AG10803 (cell line): ENCODE results near the gene PADI1.

Source experiments
- DNase-seq: peaks from one replicate; pipeline ENCODE4 v3.0.0; 2010; ENCODE audit warnings: low read depth
- H3K4me3 ChIP-seq: 2 replicates; pipeline ENCODE4 v1.5.1; 2011; ENCODE audit warnings: mild to moderate bottlenecking, low read length, control low read depth
- TF ChIP-seq, protein P1 (sequence below): conservative IDR thresholded peaks from 2 replicates; pipeline ENCODE4 v1.5.1; 2011; ENCODE audit warnings: mild to moderate bottlenecking, low read length, control low read depth, inconsistent platforms

PADI1 gene

DNA sequence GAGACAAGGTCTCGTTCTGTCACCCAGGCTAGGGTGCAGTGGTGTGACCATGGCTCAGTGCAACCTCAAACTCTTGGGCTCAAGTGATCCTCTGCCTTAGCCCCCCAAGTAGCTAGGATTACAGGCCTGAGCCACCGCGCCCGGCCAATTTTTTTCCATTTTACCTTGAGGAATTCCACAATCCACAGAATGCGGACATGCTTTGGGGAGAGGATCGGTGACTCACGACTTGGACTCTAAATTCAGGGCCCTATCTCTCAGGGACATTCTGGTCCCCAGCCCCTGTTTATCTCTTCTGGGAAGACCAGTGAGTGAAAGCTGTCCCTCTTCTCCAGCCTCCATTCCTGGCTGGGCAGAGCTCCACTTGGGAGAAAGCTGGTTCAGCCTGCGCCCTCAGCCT lies 5.2 kb downstream of the PADI1 start:
- no peak for DNase-seq
- TF ChIP-seq, protein P1, sequence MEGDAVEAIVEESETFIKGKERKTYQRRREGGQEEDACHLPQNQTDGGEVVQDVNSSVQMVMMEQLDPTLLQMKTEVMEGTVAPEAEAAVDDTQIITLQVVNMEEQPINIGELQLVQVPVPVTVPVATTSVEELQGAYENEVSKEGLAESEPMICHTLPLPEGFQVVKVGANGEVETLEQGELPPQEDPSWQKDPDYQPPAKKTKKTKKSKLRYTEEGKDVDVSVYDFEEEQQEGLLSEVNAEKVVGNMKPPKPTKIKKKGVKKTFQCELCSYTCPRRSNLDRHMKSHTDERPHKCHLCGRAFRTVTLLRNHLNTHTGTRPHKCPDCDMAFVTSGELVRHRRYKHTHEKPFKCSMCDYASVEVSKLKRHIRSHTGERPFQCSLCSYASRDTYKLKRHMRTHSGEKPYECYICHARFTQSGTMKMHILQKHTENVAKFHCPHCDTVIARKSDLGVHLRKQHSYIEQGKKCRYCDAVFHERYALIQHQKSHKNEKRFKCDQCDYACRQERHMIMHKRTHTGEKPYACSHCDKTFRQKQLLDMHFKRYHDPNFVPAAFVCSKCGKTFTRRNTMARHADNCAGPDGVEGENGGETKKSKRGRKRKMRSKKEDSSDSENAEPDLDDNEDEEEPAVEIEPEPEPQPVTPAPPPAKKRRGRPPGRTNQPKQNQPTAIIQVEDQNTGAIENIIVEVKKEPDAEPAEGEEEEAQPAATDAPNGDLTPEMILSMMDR, result no peak
- H3K4me3 ChIP-seq, result no peak overlapping the region

- TF ChIP-seq, protein P1, result no peak
Measured at GRCh38 chr1:17211377-17211776, 6.4 kb downstream of the PADI1 start.

DNA sequence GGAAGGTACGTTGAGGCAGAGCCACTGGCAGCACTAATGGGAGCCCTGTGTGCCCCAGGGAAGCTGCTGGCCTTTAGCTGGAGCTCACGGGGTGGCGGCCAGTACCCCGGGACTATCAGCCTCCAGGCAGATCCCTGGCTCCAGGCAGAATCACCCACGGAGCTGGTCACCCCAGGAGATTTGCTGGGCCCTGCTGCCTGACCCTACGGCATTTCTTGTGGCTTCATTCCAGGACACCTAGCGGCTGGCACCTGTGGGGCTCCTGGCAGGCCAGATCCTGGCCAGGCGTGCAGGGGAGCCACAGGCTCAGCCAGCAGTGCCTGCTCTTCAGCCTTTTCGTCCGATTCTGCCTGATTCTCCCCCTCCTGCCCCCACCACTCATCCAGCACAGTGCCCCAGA lies 7.1 kb downstream of the PADI1 start:
- DNase-seq, result no peak
- TF ChIP-seq, protein P1, result no peak
- H3K4me3 ChIP-seq, result no peak overlapping the region

More at GRCh38 chr1:17211377-17211776, 6.4 kb downstream of the PADI1 start:
- no peak overlapping the region for H3K4me3 ChIP-seq
- no peak for DNase-seq

- peak; percentile 86 for DNase-seq
- TF ChIP-seq, protein P1, result no peak
- no peak overlapping the region for H3K4me3 ChIP-seq
Measured at GRCh38 chr1:17212487-17213121, 7.7 kb downstream of the PADI1 start.

GRCh38 chr1:17213148-17213781 lies 8.3 kb downstream of the PADI1 start:
- no peak for DNase-seq
- TF ChIP-seq, protein P1, result no peak
- H3K4me3 ChIP-seq, result no peak overlapping the region

GRCh38 chr1:17213782-17214148 lies 8.8 kb downstream of the PADI1 start:
- TF ChIP-seq, protein P1, result no peak

DNA sequence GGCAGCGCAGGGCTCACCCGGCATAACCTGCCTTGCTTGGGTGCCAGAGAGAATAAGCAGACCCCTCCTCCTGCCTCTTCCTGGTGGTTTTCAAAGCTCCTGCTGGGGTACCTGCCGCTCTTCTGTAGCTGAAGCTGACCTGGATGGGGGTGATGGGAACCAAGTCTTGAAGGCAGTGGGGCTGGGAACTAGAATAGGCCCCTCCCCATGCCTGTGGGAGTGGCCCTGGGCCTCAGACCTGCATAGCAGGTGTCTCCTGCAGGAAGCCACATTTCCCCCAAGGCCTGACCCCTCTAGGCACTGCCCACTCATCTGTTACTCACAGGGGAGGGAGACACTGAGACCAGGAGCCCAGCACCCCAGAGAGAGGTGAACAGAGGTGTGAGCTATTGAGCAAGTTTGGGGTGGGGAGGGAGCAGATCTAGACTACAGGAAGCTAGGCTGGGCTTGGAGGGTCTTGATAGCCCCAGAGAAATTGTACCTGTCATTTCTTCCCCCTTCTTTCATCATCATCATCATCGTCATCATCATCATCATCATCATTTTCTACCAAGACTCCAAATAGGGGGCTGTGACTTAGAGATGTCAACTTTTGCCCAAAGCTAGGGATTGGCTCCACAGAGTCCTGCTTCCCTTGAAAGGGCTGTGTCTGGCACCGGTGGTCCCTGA lies 10.1 kb downstream of the PADI1 start:
- no peak overlapping the region for H3K4me3 ChIP-seq
- no peak for DNase-seq
- TF ChIP-seq, protein P1, result no peak

More at GRCh38 chr1:17213782-17214148, 8.8 kb downstream of the PADI1 start:
- H3K4me3 ChIP-seq, result no peak overlapping the region
- no peak for DNase-seq
